ENCODE data around the gene ZNF568. TPM values are rescaled to one million over a fixed set of nuclear protein-coding genes. Genes with fewer than 3 reads are reported as not detected.

The ZNF568 gene
- total RNA-seq, 1 donor from 2014 or later: 7.6 TPM

DNA sequence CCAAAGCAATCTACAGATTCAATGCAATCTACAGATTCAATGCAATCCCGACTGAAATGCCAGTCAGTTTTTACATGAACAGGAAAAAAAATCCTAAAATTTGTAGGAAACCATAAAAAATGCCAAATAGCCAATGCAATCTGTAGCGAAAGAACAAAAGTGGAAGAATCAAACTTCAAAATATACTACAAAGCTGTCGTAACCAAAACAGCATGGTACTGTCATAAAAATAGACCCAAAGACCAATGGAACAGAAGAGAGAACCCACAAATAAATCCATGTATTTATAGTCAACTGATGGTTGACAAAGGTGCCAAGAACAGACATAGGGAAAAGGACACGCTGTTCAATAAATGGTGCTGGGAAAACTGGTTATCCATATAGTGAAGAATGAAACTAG is 17.7 kb upstream of the ZNF568 start:
- no peak for DNase-seq (ENCODE audit: low spot score)
- TF ChIP-seq, protein P1, sequence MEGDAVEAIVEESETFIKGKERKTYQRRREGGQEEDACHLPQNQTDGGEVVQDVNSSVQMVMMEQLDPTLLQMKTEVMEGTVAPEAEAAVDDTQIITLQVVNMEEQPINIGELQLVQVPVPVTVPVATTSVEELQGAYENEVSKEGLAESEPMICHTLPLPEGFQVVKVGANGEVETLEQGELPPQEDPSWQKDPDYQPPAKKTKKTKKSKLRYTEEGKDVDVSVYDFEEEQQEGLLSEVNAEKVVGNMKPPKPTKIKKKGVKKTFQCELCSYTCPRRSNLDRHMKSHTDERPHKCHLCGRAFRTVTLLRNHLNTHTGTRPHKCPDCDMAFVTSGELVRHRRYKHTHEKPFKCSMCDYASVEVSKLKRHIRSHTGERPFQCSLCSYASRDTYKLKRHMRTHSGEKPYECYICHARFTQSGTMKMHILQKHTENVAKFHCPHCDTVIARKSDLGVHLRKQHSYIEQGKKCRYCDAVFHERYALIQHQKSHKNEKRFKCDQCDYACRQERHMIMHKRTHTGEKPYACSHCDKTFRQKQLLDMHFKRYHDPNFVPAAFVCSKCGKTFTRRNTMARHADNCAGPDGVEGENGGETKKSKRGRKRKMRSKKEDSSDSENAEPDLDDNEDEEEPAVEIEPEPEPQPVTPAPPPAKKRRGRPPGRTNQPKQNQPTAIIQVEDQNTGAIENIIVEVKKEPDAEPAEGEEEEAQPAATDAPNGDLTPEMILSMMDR (IDR thresholded peaks at IDR 0.05): no peak

GRCh38 chr19:36916991-36917390 is 859 bp downstream of the ZNF568 start:
- peaks cover 38% of the 10 kb centered on the region for H3K9me3 Mint-ChIP-seq (ENCODE audit: low read depth)
- peak overlapping the region; percentile 95 for H3K27ac Mint-ChIP-seq (ENCODE audit: unreplicated experiment)
- H3K27me3 Mint-ChIP-seq (ENCODE audit: low read depth): no peaks in the 10 kb centered on the region
- peaks cover 47% of the 10 kb centered on the region for H3K36me3 Mint-ChIP-seq (ENCODE audit: low read depth)
- TF ChIP-seq, protein P1 (IDR thresholded peaks at IDR 0.05): no peak
- H3K4me1 Mint-ChIP-seq (ENCODE audit: low read depth): peaks cover 19% of the 10 kb centered on the region
- H3K4me3 Mint-ChIP-seq (ENCODE audit: unreplicated experiment): peak overlapping the region; percentile 85
- no peak for DNase-seq (ENCODE audit: low spot score)

More for the DNA sequence above, 17.7 kb upstream of the ZNF568 start:
- peaks cover 77% of the 10 kb centered on the region for H3K36me3 Mint-ChIP-seq (ENCODE audit: low read depth)
- no peak overlapping the region for H3K4me3 Mint-ChIP-seq (ENCODE audit: unreplicated experiment)
- no peaks in the 10 kb centered on the region for H3K27me3 Mint-ChIP-seq (ENCODE audit: low read depth)
- H3K4me1 Mint-ChIP-seq (ENCODE audit: low read depth): no peaks in the 10 kb centered on the region
- peaks cover 72% of the 10 kb centered on the region for H3K9me3 Mint-ChIP-seq (ENCODE audit: low read depth)
- no peak overlapping the region for H3K27ac Mint-ChIP-seq (ENCODE audit: unreplicated experiment)

DNA sequence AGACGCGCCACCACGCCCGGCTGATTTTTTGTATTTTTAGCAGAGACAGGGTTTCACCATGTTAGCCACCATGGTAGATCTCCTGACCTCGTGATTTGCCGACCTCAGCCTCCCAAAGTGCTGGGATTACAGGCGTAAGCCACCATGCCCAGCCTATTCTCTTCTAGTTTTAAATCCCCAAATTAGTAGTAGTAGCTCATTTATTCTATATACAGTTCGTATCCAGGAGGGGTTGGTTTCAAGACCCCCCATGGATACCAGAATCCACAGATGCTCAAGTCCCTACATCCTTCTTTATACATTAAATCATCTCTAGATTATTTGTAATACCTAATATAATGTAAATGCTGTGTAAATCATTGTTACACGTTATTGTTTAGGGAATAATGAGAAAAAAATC is 2.0 kb downstream of the ZNF568 start:
- H3K27me3 Mint-ChIP-seq (ENCODE audit: low read depth): no peaks in the 10 kb centered on the region
- H3K9me3 Mint-ChIP-seq (ENCODE audit: low read depth): peaks cover 38% of the 10 kb centered on the region
- H3K4me3 Mint-ChIP-seq (ENCODE audit: unreplicated experiment): no peak overlapping the region
- TF ChIP-seq, protein P1 (IDR thresholded peaks at IDR 0.05): no peak
- H3K4me1 Mint-ChIP-seq (ENCODE audit: low read depth): peaks cover 19% of the 10 kb centered on the region
- DNase-seq (ENCODE audit: low spot score): no peak
- H3K36me3 Mint-ChIP-seq (ENCODE audit: low read depth): peaks cover 52% of the 10 kb centered on the region
- no peak overlapping the region for H3K27ac Mint-ChIP-seq (ENCODE audit: unreplicated experiment)

GRCh38 chr19:36931684-36932083 is 15.6 kb downstream of the ZNF568 start:
- no peaks in the 10 kb centered on the region for H3K27me3 Mint-ChIP-seq (ENCODE audit: low read depth)

GRCh38 chr19:36939153-36939552 is 23.0 kb downstream of the ZNF568 start:
- DNase-seq (ENCODE audit: low spot score): no peak
- H3K36me3 Mint-ChIP-seq (ENCODE audit: low read depth): peaks cover 68% of the 10 kb centered on the region

More at GRCh38 chr19:36931684-36932083, 15.6 kb downstream of the ZNF568 start:
- Mint-ChIP-seq H3K36me3 (ENCODE audit: low read depth) (peaks cover 44% of the 10 kb centered on the region), H3K4me1 (ENCODE audit: low read depth) (no peaks in the 10 kb centered on the region), H3K9me3 (ENCODE audit: low read depth) (peaks cover 48% of the 10 kb centered on the region), H3K4me3 (ENCODE audit: unreplicated experiment) (no peak overlapping the region), H3K27ac (ENCODE audit: unreplicated experiment) (no peak overlapping the region)
- no peak for DNase-seq (ENCODE audit: low spot score)
- TF ChIP-seq, protein P1 (IDR thresholded peaks at IDR 0.05): no peak

More at GRCh38 chr19:36939153-36939552, 23.0 kb downstream of the ZNF568 start:
- Mint-ChIP-seq H3K27ac (ENCODE audit: unreplicated experiment) (no peak overlapping the region), H3K9me3 (ENCODE audit: low read depth) (peaks cover 60% of the 10 kb centered on the region), H3K4me3 (ENCODE audit: unreplicated experiment) (no peak overlapping the region), H3K4me1 (ENCODE audit: low read depth) (no peaks in the 10 kb centered on the region), H3K27me3 (ENCODE audit: low read depth) (no peaks in the 10 kb centered on the region)
- TF ChIP-seq, protein P1 (IDR thresholded peaks at IDR 0.05): no peak

All from chondrocyte (in vitro differentiated cells).